ENCODE measurements around the gene GALNT11.

GALNT11 gene

GRCh38 chr7:152140560-152140959 lies 115.1 kb downstream of the GALNT11 start:
- TF ChIP-seq CTCF (IDR thresholded peaks at IDR 0.05; ENCODE audit: low read depth, low read length, missing control alignments): no peak
- no peak for DNase-seq (ENCODE audit: low read depth)
- no peak overlapping the region for H3K4me3 ChIP-seq (ENCODE audit: low read depth, low read length)
- in situ Hi-C loops (cut with HindIII; ENCODE audit: low sequenced_read_pairs): no loop called here

GRCh38 chr7:152142976-152143595 lies 117.6 kb downstream of the GALNT11 start:
- no peak for DNase-seq (ENCODE audit: low read depth)
- no peak overlapping the region for H3K4me3 ChIP-seq (ENCODE audit: low read depth, low read length)
- in situ Hi-C loops (cut with HindIII; ENCODE audit: low sequenced_read_pairs): no loop called here
- TF ChIP-seq CTCF (IDR thresholded peaks at IDR 0.05; ENCODE audit: low read depth, low read length, missing control alignments): no peak

- no peak for TF ChIP-seq CTCF (IDR thresholded peaks at IDR 0.05; ENCODE audit: low read depth, low read length, missing control alignments)
- DNase-seq (ENCODE audit: low read depth): no peak
- no peak overlapping the region for H3K4me3 ChIP-seq (ENCODE audit: low read depth, low read length)
- in situ Hi-C loops (cut with HindIII; ENCODE audit: low sequenced_read_pairs): no loop called here
These were observed 119.2 kb downstream of the GALNT11 start for GRCh38 chr7:152144557-152145245.

- DNase-seq (ENCODE audit: low read depth): peak; percentile 86
- in situ Hi-C loops (cut with HindIII; ENCODE audit: low sequenced_read_pairs): no loop called here
- no peak overlapping the region for H3K4me3 ChIP-seq (ENCODE audit: low read depth, low read length)
These were observed 120.5 kb downstream of the GALNT11 start for GRCh38 chr7:152145853-152146466.

GRCh38 chr7:152148706-152149105 lies 123.2 kb downstream of the GALNT11 start:
- no peak for DNase-seq (ENCODE audit: low read depth)
- in situ Hi-C loops (cut with HindIII; ENCODE audit: low sequenced_read_pairs): no loop called here
- no peak for TF ChIP-seq CTCF (IDR thresholded peaks at IDR 0.05; ENCODE audit: low read depth, low read length, missing control alignments)
- H3K4me3 ChIP-seq (ENCODE audit: low read depth, low read length): no peak overlapping the region

More at GRCh38 chr7:152145853-152146466, 120.5 kb downstream of the GALNT11 start:
- TF ChIP-seq CTCF (IDR thresholded peaks at IDR 0.05; ENCODE audit: low read depth, low read length, missing control alignments): peak; percentile 71

- TF ChIP-seq CTCF (IDR thresholded peaks at IDR 0.05; ENCODE audit: low read depth, low read length, missing control alignments): no peak
- in situ Hi-C loops (cut with HindIII; ENCODE audit: low sequenced_read_pairs): no loop called here
- no peak for DNase-seq (ENCODE audit: low read depth)
- H3K4me3 ChIP-seq (ENCODE audit: low read depth, low read length): no peak overlapping the region
These were observed 123.9 kb downstream of the GALNT11 start for GRCh38 chr7:152149363-152149762.
